Esophagus muscularis mucosa (tissue), 4 donors: Measurements from ENCODE around the gene LELP1. TPM values are rescaled to one million over a fixed set of nuclear protein-coding genes. Genes with fewer than 3 reads are reported as not detected.

Experiments used
- DNase-seq: peaks from one replicate; pipeline ENCODE4 v3.0.0-alpha.2; 2017; ENCODE audit errors: extremely low spot score
- H3K27ac ChIP-seq, 4 donors: fragments of 200-600 bp; sonication (generic); replicated peaks in 1 of 4; 1 replicate in 3 of 4; 2 replicates in 1 of 4; pipeline ENCODE4 v1.5.1; 2016 to 2019; ENCODE audit warnings: mild to moderate bottlenecking in 1 of 4
- H3K27me3 ChIP-seq, 4 donors: fragments of 200-600 bp; sonication (generic); one replicate each; pipeline versions ENCODE4 v1.5.1 to v1.6.0; 2016 to 2019
- H3K36me3 ChIP-seq, 4 donors: fragments of 200-600 bp; sonication (generic); one replicate each; pipeline ENCODE4 v1.5.1; 2016 to 2019
- H3K4me1 ChIP-seq, 4 donors: fragments of 200-600 bp; sonication (generic); one replicate each; pipeline ENCODE4 v1.5.1; 2016 to 2019
- H3K4me3 ChIP-seq, 4 donors: fragments of 200-600 bp; sonication (generic); 1 replicate in 2 of 4; 2 replicates in 2 of 4; pipeline ENCODE4 v1.5.1; 2016 to 2019; ENCODE audit warnings: mild to moderate bottlenecking in 4 of 4, moderate library complexity in 1 of 4
- H3K9me3 ChIP-seq, 4 donors: fragments of 200-600 bp; sonication (generic); 1 replicate in 3 of 4; 2 replicates in 1 of 4; pipeline ENCODE4 v1.5.1; 2016 to 2019
- CTCF ChIP-seq, 3 experiments: fragments of 200-600 bp in 2 of 3; fragments of 450-650 bp in 1 of 3; sonication (generic) in 2 of 3; IDR thresholded peaks; one replicate each; pipeline ENCODE4 v1.5.1; 2017 to 2019; ENCODE audit warnings: antibody characterized with exemption in 3 of 3, mild to moderate bottlenecking in 2 of 3, moderate library complexity in 1 of 3
- EP300 ChIP-seq: sonication (generic); formaldehyde crosslinking; IDR thresholded peaks from one replicate; pipeline ENCODE4 v1.6.1; 2017; ENCODE audit warnings: antibody characterized with exemption
- POLR2A ChIP-seq: fragments of 450-650 bp; IDR thresholded peaks from one replicate; pipeline ENCODE4 v1.6.1; 2017; ENCODE audit warnings: antibody characterized with exemption, moderate library complexity, mild to moderate bottlenecking, low read depth
- POLR2AphosphoS5 ChIP-seq, 2 donors: sonication (generic); formaldehyde crosslinking; IDR thresholded peaks; one replicate each; pipeline ENCODE4 v1.6.1; 2017; ENCODE audit warnings: antibody characterized with exemption in 2 of 2
- WGBS: methylation state at CpG from one replicate; pipeline ENCODE4 v1.1.5; 2018; 5-methylcytosine and 5-hydroxymethylcytosine counted together
- intact Hi-C: fragments of 100-400 bp; cut with DNase I; formaldehyde crosslinking; loops from one replicate; pipeline ENCODE4 v1.15.1; 2023
- total RNA-seq, 4 donors: library from RNA; depleted of rRNA; stranded (reverse); fragments of >200 nt; gene quantifications; one replicate each; pipeline versions ENCODE4 v1.1.0 to v1.2.1, GENCODE V29; 2016

LELP1 gene
- total RNA-seq, 4 donors from 2014 or later: not detected

DNA sequence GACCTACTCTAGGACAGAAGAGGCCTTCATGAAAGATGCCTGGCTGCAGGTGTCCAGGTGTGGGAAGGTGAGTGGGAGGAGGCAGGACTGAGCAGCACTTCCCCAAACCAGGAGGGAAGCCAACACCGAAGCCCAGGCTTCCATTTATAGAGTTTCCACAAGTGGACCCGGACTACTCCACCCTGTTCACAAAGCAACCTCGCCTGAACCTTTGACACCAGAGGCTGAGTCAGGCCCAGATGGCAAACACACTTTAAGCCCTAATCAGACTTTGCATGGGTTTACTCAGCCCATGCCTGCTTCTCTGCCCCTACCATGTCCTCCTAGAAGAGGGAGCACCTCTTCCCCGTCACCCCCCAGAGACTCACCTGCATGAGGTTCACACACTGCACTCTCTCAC, 28.1 kb downstream of the LELP1 start:
- Histone ChIP-seq H3K27ac (no peak overlapping the region), H3K4me3 (no peak overlapping the region), H3K9me3 (no peaks in the 10 kb centered on the region), H3K4me1 (no peaks in the 10 kb centered on the region), H3K36me3 (no peaks in the 10 kb centered on the region), H3K27me3 (peaks cover 0 to 17% (median 0%) of the 10 kb centered on the region in 4 donors)
- WGBS: 73% methylated on average over 3 of the region's 4 CpGs
- DNase-seq: no peak
- intact Hi-C loops: no loop called here
- TF ChIP-seq POLR2A: no peak

GRCh38 chr1:153231785-153232184, 28.6 kb downstream of the LELP1 start:
- intact Hi-C loops: no loop called here
- no peaks in the 10 kb centered on the region for H3K4me1 ChIP-seq
- no peak overlapping the region for H3K27ac ChIP-seq
- no peaks in the 10 kb centered on the region for H3K9me3 ChIP-seq
- DNase-seq: no peak
- no peak for TF ChIP-seq EP300
- TF ChIP-seq CTCF (IDR thresholded peaks at IDR 0.05): no peak
- TF ChIP-seq POLR2A: no peak
- no peak for TF ChIP-seq POLR2AphosphoS5 (IDR thresholded peaks at IDR 0.05)
- no peaks in the 10 kb centered on the region for H3K36me3 ChIP-seq
- no peak overlapping the region for H3K4me3 ChIP-seq
- 60% methylated on average over 2 of the region's 2 CpGs for WGBS
- peaks cover 0 to 17% (median 0%) of the 10 kb centered on the region in 4 donors for H3K27me3 ChIP-seq

GRCh38 chr1:153232553-153232952, 29.3 kb downstream of the LELP1 start:
- Histone ChIP-seq H3K27me3 (peaks cover 0 to 16% (median 0%) of the 10 kb centered on the region in 4 donors), H3K9me3 (no peaks in the 10 kb centered on the region), H3K4me3 (no peak overlapping the region), H3K27ac (no peak overlapping the region), H3K4me1 (no peaks in the 10 kb centered on the region), H3K36me3 (no peaks in the 10 kb centered on the region)
- DNase-seq: no peak
- intact Hi-C loops: no loop called here
- TF ChIP-seq POLR2A: no peak
- TF ChIP-seq EP300: no peak
- TF ChIP-seq CTCF (IDR thresholded peaks at IDR 0.05): no peak
- TF ChIP-seq POLR2AphosphoS5 (IDR thresholded peaks at IDR 0.05): no peak
- 69% methylated on average over 3 of the region's 3 CpGs for whole genome bisulfite sequencing

DNA sequence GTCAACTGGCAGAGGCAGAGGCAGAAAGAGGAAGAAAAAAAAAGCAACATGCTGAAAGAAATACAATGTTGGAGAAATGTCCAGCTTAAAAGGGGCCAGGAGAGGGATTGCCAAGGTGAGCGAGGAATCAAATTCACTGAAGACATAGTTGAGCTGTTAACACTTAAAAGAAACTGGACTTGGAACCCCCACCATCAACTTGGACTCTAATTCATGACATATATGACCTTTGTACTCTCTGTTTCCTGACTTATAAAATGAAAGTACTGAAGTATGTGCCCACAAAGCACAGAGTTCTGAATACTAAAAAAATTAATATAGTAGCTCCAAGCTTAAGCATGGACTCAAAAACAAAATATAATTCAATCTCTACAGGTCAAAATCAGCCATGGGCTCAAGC, 30.2 kb downstream of the LELP1 start:
- intact Hi-C loops: no loop called here
- Histone ChIP-seq H3K9me3 (no peaks in the 10 kb centered on the region), H3K27ac (no peak overlapping the region), H3K36me3 (no peaks in the 10 kb centered on the region), H3K4me3 (no peak overlapping the region), H3K4me1 (no peaks in the 10 kb centered on the region), H3K27me3 (peaks cover 0 to 7% (median 0%) of the 10 kb centered on the region in 4 donors)
- DNase-seq: no peak
- TF ChIP-seq POLR2A: no peak
- no peak for TF ChIP-seq EP300
- no peak for TF ChIP-seq POLR2AphosphoS5 (IDR thresholded peaks at IDR 0.05)
- no peak for TF ChIP-seq CTCF (IDR thresholded peaks at IDR 0.05)
- 81% methylated on average over 1 of the region's 1 CpG for WGBS

GRCh38 chr1:153238527-153238926, 35.3 kb downstream of the LELP1 start:
- Histone ChIP-seq H3K27me3 (no peaks in the 10 kb centered on the region), H3K4me1 (no peaks in the 10 kb centered on the region), H3K27ac (no peak overlapping the region), H3K9me3 (no peaks in the 10 kb centered on the region), H3K4me3 (no peak overlapping the region), H3K36me3 (no peaks in the 10 kb centered on the region)
- TF ChIP-seq POLR2AphosphoS5 (IDR thresholded peaks at IDR 0.05): no peak
- TF ChIP-seq POLR2A: no peak
- no peak for TF ChIP-seq CTCF (IDR thresholded peaks at IDR 0.05)
- TF ChIP-seq EP300: no peak
- intact Hi-C loops: no loop called here
- DNase-seq: no peak
- 85% methylated on average over 2 of the region's 2 CpGs for WGBS
